GM12872 (cell line): Measurements from ENCODE around the gene PPP1R3G.

Source experiments
- CTCF ChIP-seq: IDR thresholded peaks from 3 replicates; pipeline ENCODE4 v1.5.1; 2011; ENCODE audit warnings: low read depth, mild to moderate bottlenecking, low read length, moderate library complexity; ENCODE audit not compliant: insufficient read depth

Gene PPP1R3G

GRCh38 chr6:5084781-5085647 is at the start of gene PPP1R3G:
Gene PPP1R3G, plus strand, starts transcription at chr6:5085341. Its CDS starts 145 bp downstream, at chr6:5085486.
- no peak for TF ChIP-seq CTCF

GRCh38 chr6:5036269-5036668 is 48.9 kb upstream of the PPP1R3G start:
- TF ChIP-seq CTCF: peak; percentile 13; the same call in 1 of the 3 replicates

- no peak for TF ChIP-seq CTCF
These were observed 43.2 kb upstream of the PPP1R3G start for GRCh38 chr6:5041955-5042354.

- TF ChIP-seq CTCF: no peak
These were observed 42.7 kb upstream of the PPP1R3G start for GRCh38 chr6:5042436-5042835.

GRCh38 chr6:5044866-5045265 is 40.3 kb upstream of the PPP1R3G start:
- no peak for TF ChIP-seq CTCF

- no peak for TF ChIP-seq CTCF
These were observed 39.7 kb upstream of the PPP1R3G start for GRCh38 chr6:5045416-5045815.

GRCh38 chr6:5046430-5046829 is 38.7 kb upstream of the PPP1R3G start:
- no peak for TF ChIP-seq CTCF
